Right renal cortex interstitium (tissue), 3 donors: ENCODE results near the gene ATP11A. TPM values are rescaled to one million over a fixed set of nuclear protein-coding genes. Genes with fewer than 3 reads are reported as not detected.
"Not testable (repeated sequence)": the region's sequence is repeated elsewhere in the genome, so short reads cannot be mapped to it uniquely, and the experiment has no call there.

Experiments
- DNase-seq, 3 donors: peaks; one replicate each; pipeline ENCODE4 v3.0.0-alpha.2; 2013; ENCODE audit warnings: low read depth in 3 of 3, low spot score in 2 of 3
- polyA plus RNA-seq, 3 donors: library from polyadenylated mRNA; unstranded; fragments of 120-200 nt; gene quantifications; one replicate each; pipeline ENCODE4 v1.2.1, GENCODE V29; 2013; ENCODE audit not compliant: insufficient read length in 3 of 3

ATP11A gene
- polyA plus RNA-seq, 3 donors, result 34.8 to 39.4 (median 37.3) TPM

DNA sequence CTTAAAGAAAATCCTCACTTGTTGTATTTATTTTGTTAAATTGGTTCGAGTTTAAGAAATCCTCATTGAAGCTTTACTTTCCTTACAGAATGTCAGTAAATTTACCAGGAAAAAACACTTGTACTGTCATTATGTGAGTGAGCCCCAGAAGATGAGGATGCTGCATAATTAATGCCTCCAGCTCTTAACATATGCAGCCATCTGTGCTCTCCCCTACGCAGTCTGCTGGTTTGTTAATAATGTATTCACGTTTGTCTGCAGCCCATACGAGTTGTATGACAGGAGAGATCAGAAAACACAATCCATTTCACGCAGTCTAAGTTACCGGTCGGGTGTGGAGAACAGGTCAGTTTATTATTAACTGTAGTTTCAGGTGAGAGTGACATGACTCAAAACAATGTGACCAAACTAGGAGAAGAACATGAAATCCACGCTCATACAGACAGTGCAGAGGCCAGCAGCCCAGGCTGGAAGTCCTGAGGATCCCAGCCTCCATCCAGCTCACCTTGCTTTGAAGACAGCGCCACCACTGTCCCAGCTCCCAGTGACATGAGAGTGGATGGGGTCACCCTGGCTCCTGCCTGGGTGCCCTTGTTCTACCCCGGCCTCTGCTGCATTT, 19.8 kb upstream of the ATP11A start:
- no peak for DNase-seq

DNA sequence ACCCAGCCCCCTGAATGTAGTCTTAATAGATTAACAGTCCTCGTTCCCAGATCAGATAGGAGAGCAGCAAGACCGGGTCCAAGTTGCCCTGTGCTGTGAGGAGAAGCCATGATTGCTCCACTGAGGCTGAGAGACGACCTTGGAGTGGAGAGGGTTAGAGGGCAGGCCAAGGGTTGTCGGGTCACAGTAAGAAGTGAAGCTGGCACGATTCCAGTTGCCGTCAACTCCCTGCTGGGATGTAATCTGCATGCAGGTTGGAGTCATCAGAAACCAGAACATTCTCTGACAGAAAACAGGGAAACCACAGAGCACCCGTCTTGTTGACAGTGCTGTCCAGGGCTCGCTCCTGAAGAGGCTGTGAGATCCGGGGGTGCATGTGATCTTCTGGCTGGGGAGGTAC, 19.0 kb upstream of the ATP11A start:
- DNase-seq, result no peak

DNA sequence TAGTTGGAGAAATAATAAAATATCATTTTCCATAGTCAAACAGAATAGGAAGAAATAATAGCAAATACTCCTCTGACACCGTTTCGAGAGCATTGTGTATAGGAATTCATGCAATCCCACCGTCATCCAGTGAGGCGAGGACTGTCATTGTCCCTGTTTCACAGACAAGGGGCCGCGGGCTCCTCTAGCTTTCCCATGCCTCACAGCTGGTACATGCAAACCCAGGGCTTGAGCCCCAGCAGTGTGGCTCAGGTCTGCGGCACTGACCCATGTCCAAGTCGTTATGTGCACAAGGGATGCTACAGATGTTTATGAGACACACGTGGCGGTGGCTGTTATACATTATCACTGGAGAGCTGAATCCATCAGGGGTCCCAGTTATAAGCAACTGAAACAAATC, 18.5 kb upstream of the ATP11A start:
- DNase-seq, result no peak

DNA sequence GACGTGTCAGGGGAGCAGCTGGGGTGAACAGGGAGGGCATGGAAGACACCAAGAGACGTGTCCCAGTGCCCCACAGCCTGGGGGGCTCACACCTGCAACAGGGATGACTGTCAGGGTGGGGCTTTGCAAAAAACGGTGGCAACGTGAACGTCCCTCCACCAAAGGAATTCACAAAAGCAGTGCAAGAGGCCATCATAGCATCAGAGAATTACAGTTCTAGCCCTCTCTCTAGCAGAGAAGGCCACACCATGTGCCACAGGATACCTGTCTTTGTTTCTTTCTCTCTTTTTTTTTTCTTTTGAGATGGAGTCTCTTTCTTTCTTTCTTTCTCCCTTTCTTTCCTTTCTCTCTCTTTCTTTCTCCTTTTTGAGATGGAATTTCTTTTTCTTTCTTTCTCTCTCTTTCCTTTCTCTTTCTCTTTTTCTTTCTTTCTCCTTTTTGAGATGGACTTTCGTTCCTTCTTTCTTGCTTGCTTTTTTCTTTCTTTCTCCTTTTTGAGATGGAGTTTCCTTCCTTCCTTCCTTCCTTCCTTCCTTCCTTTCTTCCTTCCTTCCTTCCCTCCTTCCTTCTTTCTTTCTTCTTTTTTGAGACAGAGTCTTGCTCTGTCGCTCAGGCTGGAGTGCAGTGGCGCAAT, 17.1 kb upstream of the ATP11A start:
- no peak for DNase-seq

DNA sequence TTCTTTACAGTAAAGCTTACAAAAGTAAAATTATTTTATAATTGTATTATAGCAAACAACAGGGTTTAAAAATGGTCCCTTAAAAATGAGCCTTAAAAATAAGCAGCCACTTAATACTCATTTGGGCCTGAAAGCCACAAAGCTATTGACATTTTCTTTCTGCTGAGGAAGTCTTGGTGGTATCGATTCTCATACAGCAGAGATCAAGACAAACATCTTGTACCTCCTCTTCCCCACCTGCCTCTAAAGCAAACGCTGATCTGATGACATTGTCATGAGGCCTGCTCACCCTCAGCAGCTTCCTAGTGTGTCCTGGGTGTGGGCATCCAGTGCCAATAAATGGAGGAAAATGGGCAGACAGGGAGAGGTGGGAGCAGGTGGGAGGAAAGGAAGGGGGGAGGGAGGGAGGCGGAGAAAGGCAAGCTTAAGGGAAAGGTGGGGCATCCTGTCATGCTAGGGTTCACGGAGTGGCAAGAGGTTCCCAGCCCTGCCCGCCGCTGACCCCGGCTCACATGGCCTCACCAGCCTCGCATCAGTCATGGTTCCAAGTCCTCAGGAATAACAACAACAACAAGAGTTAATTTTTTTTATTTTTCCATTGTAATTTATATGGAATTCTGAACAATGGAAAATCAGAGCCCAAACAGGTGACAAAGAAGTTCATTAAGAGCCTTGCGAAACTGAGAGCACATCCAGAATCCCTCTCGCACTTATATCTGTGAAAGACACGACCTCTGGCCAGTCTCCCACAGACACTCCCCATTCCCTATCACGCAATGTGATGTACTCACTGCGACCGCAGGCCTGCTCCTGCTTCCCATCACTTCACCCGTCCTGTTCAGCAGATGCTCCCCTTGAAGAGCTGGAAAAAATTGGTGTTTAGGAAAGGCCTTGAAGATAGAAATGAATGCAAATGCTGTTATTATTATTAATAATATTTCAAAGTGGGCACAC, 15.1 kb upstream of the ATP11A start:
- DNase-seq, result no peak

DNA sequence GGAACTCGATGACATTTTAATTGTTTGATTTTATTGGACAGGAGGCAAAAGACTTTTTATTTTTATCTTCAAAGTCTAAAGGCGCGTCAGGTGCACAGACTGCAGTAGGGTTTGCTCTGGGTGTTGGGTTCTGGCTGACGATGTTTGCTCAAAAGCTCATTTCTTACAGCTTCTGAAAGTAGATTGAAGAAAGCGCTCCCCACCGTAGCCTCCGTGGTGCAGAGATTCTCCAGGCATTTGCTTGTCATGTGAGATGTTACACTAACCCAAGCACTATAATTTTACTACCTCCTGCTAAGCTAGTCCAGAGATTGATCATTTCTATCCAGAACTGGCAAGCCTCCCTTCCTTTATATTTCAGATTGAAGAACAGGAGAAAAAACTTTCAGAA, 14.5 kb upstream of the ATP11A start:
- no peak for DNase-seq

DNA sequence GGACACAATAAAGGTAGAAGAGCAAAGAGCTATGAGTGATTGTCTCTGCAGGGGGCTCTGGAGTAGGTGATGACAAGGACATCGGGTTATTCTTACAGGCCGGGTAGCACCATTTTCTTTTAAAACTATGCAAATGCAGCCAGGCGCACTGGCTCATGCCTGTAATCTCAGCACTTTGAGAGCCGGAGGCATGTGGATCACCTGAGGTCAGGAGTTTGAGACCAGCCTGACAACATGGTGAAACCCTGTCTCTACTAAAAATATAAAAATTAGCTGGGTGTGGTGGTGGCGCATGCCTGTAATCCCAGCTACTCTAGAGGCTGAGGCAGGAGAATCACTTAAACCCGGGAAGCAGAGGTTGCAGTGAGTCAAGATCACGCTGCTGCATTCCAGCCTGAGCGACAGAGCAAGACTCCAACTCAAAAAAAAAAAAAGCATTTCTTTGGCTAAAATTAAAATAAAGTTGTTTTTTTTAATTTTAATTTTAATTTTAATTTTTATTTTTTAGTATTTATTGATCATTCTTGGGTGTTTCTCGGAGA, 12.3 kb upstream of the ATP11A start:
- DNase-seq, result not testable (repeated sequence)

DNA sequence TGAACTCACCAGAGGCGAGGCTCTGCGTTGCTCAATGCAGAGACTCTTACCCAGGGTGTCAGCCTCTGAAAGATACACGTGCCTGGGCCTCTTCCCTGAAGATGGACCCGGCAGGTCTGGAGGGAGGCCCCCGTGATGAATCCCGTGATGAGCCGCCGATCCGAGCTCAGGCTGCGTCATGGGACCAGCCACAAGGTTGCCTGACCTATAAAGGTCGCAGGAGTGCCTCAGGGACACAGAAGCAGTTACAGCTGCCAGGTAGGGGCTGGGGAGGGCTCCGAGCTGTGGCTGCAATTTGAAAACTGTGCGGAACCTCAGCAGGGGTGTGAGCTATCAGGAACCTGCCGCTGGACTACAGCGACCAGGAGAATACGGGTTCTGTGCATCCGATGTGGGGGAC, 10.5 kb upstream of the ATP11A start:
- no peak for DNase-seq

DNA sequence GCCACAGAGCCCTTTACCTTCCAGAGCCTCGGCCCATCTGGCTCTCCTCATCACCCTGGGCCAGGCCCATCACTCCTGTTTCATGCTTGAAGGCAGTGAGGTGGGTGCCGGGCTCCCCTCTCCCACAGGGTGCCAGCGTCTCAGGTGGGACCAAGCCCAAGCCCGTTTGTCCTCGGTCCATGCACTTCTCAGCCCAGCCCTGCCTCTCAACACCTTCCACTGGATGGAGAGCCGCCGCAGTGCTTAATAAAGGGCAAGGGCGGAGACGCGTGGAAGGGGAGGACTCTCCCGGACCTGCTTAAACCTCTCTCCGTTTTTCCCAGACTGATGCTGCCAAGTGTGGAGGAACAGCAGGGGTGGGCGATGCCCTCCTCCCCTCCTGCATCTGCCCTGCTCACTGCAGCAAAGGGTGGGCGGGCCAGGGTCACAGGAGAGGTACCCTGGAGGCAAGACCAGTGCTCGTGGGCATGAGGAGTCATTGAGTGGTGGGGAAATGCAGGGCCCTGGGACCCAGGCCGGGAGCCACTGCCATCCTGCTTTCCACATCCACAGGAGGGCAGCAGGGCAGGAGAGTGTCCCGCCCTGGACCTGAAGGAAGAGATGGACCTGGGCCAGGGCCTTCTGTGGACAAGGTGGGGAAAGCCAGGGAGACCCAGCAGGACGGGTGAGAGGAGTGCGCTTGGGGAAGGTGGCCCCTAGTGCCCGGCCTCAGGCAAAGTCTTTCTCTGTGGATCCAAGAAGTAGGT, 9.7 kb upstream of the ATP11A start:
- DNase-seq, result no peak

DNA sequence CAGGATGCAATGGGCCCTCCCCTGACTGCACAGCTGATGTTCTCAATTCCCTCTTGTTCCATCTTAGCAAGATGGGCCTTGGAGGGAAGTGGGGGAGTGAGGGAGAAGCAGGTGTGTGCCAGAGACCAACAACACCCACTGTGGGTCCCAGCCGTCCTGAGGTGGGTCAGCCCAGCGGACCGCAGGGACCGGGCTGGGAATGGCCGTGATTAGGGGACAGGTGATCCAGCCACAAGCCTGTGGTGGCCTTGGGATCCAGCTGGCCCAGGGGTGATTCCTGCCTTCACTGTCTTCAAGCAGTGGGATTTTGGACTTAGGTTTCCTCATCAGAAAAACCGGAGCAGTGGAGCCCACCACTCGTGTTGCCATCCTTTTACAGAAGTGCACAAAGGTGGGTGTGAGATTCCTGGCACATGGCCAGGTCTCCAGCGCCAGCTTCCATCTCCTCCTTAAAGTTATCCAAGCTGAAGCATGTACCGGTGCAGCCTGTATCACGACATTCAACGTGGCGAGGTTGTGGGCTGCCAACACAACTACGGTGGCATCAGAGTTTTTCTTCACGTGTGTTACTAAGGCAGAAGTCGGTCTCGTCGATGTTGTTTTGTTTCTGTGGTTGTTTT, 9.0 kb upstream of the ATP11A start:
- DNase-seq, result no peak

DNA sequence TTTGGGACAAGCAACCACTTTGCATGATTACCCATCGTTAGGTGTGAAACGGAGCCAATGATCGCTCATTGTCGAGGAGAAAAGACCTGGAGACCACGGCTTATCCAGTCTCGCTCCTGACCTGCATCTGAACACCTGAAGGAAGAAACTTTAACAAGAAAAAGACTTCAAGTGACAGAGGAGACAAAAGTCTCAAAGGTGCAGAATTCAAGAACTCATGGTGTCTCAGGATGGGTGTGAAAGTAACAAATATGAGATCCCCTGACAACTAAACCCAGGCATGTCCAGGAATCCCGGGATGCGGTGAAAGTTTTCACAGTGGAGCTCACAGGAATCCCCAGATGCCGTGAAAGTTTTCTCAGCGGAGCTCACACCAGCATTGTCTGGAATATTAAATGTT, 6.3 kb upstream of the ATP11A start:
- DNase-seq, result no peak

DNA sequence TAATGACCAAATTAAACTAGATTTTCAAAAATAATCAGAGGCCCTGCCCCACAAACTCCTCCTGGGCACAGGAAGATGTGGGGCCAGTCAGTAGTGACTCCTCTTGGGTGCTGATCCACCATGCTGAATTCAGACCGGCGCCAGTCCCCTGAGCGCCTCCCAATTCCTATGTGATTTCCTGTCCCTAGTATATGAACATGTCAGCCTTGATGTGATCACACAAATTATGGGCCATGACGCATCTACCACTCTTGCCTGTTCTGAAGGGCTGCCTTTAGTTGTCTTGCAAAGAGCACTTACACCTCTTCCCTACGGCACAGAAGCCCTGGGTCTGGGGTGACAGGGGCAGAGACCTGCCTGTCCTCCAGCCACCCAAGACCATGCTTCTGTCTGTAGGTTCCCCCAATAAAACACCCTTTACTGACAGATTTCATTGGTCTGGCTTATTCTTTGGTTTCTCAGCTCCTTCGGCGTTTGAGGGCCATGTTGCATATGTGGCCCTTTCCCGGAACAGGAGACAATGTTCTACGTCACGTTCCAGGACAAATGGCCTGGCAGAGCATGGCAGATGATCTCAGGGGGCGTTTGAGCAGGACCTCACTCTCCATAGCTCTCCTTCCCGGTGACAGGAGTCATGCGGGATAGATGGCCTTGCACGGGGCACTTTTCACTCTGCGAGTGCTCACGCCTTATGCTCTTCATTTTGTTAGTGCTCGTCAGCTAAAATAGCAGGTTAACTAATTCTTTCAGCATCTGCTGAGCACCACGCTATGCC, 5.6 kb upstream of the ATP11A start:
- no peak for DNase-seq

DNA sequence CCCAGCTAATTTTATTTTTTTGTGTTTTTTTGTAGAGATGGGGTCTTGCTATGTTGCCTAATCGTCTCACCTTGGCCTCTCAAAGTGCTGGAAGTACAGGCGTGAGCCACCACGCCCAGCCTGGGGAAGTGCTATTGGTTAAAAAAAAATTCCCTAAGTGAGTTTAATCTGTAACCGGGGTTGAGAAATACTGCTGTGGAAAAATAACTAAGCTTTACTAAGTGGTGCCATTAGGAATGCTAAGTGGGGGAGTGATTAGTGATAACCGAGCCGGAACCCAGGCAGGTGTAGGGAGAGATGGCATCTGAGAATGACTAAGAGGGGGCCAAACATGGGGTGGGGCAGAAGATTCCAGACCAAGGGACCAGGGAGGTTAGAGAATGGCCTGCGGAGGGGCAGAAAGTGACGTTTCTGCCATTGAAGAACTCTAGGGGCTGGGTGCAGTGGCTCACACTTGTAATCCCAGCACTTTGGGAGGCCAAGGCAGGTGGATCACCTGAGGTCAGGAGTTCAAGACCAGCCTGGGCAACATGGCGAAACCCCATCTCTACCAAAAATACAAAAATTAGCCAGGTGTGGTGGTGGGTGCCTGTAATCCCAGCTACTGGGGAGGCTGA, 4.5 kb upstream of the ATP11A start:
- not testable (repeated sequence) for DNase-seq

DNA sequence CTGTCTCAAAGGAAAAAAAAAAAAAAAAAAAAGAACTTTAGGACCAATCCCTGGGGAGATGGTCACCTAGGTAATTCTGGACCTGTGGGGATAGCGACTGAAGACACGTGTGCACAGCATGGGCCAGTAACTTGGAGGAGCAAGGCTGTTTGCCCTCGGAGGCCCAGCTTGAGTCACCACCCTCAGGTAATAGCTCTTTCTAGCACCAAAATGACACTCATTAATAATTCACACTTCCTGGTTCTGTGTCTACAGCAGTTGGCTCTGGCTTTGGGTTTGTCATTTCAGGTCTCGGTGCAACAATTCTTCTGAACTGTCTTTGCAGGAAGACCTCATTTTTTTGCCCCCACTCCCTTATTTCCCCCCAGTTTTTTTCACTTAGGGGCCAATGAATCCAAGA, 3.9 kb upstream of the ATP11A start:
- no peak for DNase-seq

DNA sequence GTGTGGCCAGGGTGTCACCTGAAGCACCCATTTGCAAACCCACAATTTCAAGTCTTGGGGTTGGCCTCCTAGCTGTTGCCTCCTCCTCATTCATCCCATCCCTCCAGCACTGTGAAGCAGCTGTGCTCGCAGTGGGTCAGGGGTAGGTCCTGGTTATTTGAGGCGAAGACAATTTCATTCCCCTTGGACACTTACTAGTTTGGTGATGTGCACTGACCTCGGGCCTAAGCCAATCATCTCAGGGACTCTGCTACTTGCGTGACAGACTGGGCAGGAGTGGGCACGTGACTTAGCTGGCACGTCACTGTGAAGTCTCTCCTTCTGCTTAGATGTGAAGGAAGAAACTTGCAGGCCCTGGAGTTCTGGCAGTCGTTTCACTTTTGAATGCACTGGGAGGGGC, 3.5 kb upstream of the ATP11A start:
- no peak for DNase-seq

DNA sequence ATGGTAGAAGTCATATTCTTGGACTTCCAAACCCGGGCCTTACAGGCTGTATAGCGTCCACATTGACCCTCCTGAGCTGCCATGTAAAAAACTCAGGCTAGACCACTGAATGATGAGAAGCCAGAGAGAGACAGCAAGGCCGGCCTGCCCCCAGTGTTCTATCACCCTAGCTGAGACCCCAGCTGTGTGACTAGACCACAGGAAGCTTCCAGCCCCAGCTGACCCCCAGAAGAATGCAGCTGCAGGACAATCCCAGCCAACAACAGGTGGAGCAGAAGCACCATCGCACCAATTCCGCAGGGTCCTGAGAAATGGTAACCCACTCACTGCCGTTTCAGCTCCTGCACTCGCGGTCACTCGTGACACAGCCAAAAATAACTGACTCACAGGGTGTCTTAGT, 2.9 kb upstream of the ATP11A start:
- no peak for DNase-seq

DNA sequence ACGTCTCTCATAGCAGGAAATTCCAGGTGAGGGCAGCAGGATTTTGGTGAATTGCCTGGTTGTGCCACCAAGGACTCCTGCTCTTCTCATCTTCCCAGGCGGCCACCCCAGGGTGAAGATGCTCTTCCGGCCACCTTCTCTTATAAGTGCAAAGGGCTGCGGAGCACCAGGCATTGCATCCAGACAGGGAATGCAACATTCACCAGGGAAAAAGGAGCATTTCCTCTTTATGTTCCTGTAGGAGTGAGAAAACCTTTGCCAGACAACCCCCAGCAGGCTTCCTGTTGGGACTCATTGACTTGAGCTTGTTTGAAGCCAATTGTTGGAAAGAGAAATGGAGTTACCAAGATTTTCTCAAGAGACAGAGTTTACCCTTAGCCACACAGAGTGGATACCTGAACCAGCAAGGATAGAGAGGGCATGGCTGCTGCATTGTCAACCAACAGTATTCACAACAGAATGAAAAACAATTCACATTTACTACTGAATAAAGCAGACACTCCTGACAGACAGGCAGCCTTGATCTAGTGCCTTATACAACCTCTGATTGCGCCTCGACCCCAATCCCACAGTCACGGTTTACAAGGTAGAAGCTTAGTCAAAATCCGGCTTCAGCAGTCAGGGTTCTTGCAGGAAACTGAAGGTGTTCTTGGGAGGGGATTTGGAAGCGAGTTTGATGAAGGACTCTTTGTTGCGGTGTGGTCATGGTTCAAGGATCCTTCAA, 1.8 kb upstream of the ATP11A start:
- no peak for DNase-seq

DNA sequence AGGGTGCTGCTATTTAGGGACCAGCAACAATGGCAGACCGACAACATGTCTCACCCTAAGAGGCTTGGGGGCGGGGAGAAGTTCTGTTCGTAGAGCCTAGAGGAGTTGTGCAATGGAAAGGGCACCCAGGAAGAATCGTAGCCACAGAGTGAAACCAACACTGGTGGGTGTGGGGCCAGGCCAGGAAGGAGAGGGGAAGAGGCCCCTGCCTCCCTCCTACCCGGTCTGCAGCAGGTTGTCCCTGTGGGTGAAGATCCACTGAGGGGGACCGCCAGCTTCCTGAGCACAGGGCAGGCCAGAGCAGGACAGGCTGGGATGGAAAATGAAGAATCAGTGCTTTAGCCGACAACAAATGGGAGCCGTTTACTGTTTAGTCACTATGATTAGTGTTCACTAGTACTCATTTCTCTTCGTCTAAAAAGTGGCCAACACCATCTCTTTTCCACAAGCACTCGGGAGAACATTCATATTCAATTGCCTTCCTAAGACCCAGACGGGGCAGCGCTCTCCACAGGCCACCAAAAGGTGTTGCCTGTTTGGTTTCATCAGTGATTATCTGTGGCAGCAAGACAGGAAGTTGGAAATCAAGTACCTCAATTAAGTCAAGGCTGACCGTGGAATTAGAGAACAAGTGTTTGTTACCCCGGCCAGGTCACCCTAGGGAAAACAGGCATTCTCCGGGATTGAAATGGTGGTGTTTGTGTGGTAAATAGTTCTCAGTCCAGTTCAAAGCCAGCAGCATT, 1.1 kb upstream of the ATP11A start:
- no peak for DNase-seq
